ENCODE measurements around the gene VPS35L. TPM values are rescaled to one million over a fixed set of nuclear protein-coding genes. Genes with fewer than 3 reads are reported as not detected.

The VPS35L gene
- polyA plus RNA-seq, 1 donor = 53.2 TPM

GRCh38 chr16:19688396-19689024 lies 133.0 kb downstream of the VPS35L start:
- H3K27ac ChIP-seq (ENCODE audit: low read length) = no peak overlapping the region
- peaks cover 3% of the 10 kb centered on the region for H3K9me3 ChIP-seq (ENCODE audit: control insufficient read depth, low read depth, low read length)
- no peak overlapping the region for H3K4me3 ChIP-seq (ENCODE audit: low read length)
- no peak for DNase-seq
- H3K4me1 ChIP-seq (ENCODE audit: control insufficient read depth, insufficient read depth, low read length) = no peaks in the 10 kb centered on the region
- no peaks in the 10 kb centered on the region for H3K27me3 ChIP-seq (ENCODE audit: control insufficient read depth, insufficient read depth, low read length)
- WGBS (ENCODE audit: insufficient coverage, low lambda C conversion rate) = no CpG with 5 or more reads among the region's 18 CpGs
- H3K36me3 ChIP-seq (ENCODE audit: control insufficient read depth, insufficient read depth, low read length) = peaks cover 68% of the 10 kb centered on the region

GRCh38 chr16:19689342-19689741 lies 133.8 kb downstream of the VPS35L start:
- Histone ChIP-seq H3K27me3 (ENCODE audit: control insufficient read depth, insufficient read depth, low read length) (no peaks in the 10 kb centered on the region), H3K4me3 (ENCODE audit: low read length) (no peak overlapping the region), H3K9me3 (ENCODE audit: control insufficient read depth, low read depth, low read length) (peaks cover 3% of the 10 kb centered on the region), H3K27ac (ENCODE audit: low read length) (no peak overlapping the region), H3K36me3 (ENCODE audit: control insufficient read depth, insufficient read depth, low read length) (peaks cover 62% of the 10 kb centered on the region), H3K4me1 (ENCODE audit: control insufficient read depth, insufficient read depth, low read length) (no peaks in the 10 kb centered on the region)
- WGBS (ENCODE audit: insufficient coverage, low lambda C conversion rate) = 100% methylated on average over 1 of the region's 5 CpGs
- no peak for DNase-seq

DNA sequence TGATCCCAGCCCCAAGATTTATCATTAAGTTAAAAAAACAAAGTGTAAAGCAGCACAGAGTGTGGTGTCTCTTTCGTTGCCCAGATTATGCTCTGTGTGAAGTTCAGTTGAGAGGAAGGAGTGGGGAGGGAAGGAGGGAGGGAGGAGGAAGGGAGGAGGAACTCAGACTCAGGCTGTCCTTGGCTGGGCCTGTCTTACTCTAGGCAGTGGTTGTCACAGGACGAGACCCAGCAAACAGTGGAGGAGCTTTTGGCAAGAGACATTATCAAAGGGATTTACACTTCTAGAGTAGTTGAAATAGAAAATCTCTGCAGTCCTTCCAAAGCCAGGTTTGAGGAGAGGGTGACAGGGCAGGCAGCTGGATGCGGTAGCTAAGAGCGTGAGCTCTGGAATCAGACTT lies 134.7 kb downstream of the VPS35L start:
- H3K9me3 ChIP-seq (ENCODE audit: control insufficient read depth, low read depth, low read length) = no peaks in the 10 kb centered on the region
- H3K4me1 ChIP-seq (ENCODE audit: control insufficient read depth, insufficient read depth, low read length) = no peaks in the 10 kb centered on the region
- H3K27ac ChIP-seq (ENCODE audit: low read length) = no peak overlapping the region
- H3K4me3 ChIP-seq (ENCODE audit: low read length) = no peak overlapping the region
- H3K27me3 ChIP-seq (ENCODE audit: control insufficient read depth, insufficient read depth, low read length) = no peaks in the 10 kb centered on the region
- no CpG with 5 or more reads among the region's 4 CpGs for whole genome bisulfite sequencing (ENCODE audit: insufficient coverage, low lambda C conversion rate)
- H3K36me3 ChIP-seq (ENCODE audit: control insufficient read depth, insufficient read depth, low read length) = peaks cover 60% of the 10 kb centered on the region
- no peak for DNase-seq

DNA sequence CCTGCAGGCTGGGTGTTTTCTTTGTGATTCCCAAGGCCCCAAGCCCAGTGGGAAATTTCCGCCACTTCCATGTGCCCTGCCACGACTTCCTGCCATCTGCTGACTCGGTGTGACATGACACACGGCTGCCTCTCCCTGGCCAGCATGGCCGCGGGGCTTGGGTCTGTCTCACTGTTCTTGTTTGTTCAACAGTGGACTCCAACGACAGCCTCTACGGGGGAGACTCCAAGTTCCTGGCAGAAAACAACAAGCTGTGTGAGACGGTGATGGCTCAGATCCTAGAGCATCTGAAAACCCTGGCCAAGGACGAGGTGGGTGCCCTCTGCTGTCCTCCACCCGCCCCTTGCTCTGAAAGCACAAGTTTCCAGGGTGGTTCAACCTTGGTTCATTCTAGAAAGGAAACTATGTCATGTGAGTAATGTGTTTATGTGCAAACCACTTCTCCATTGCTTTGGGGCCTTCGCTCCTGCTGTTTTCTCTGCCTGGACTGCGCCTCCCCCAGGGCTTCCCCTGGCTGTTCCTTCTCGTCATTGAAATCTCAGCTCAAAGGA lies 135.7 kb downstream of the VPS35L start:
- H3K4me1 ChIP-seq (ENCODE audit: control insufficient read depth, insufficient read depth, low read length) = peaks cover 3% of the 10 kb centered on the region
- H3K27ac ChIP-seq (ENCODE audit: low read length) = no peak overlapping the region
- WGBS (ENCODE audit: insufficient coverage, low lambda C conversion rate) = no CpG with 5 or more reads among the region's 14 CpGs
- no peaks in the 10 kb centered on the region for H3K9me3 ChIP-seq (ENCODE audit: control insufficient read depth, low read depth, low read length)
- DNase-seq = no peak
- H3K27me3 ChIP-seq (ENCODE audit: control insufficient read depth, insufficient read depth, low read length) = no peaks in the 10 kb centered on the region
- peaks cover 52% of the 10 kb centered on the region for H3K36me3 ChIP-seq (ENCODE audit: control insufficient read depth, insufficient read depth, low read length)
- H3K4me3 ChIP-seq (ENCODE audit: low read length) = no peak overlapping the region

DNA sequence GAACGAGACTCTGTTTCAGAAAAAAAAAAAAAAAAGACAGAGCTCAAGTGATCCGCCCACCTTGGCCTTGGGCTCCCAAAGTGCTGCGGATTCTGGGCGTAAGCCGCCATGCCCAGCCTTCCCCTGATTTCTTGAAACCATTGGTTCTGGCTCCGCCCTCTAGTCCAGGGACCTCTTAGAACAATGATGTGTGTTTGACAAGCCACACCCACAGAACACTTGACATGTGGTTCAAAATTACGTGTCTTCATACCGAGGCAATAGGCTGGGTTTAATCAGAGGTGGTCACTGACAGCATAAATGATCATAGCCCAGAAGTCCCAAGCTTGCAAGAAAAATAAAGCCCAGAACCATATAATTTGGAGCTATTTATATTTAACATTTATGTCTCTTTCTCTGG lies 139.5 kb downstream of the VPS35L start:
- no peak overlapping the region for H3K27ac ChIP-seq (ENCODE audit: low read length)
- DNase-seq = no peak
- H3K4me3 ChIP-seq (ENCODE audit: low read length) = no peak overlapping the region
- no peaks in the 10 kb centered on the region for H3K9me3 ChIP-seq (ENCODE audit: control insufficient read depth, low read depth, low read length)
- WGBS (ENCODE audit: insufficient coverage, low lambda C conversion rate) = no CpG with 5 or more reads among the region's 8 CpGs
- peaks cover 45% of the 10 kb centered on the region for H3K36me3 ChIP-seq (ENCODE audit: control insufficient read depth, insufficient read depth, low read length)
- H3K4me1 ChIP-seq (ENCODE audit: control insufficient read depth, insufficient read depth, low read length) = peaks cover 16% of the 10 kb centered on the region
- H3K27me3 ChIP-seq (ENCODE audit: control insufficient read depth, insufficient read depth, low read length) = no peaks in the 10 kb centered on the region

DNA sequence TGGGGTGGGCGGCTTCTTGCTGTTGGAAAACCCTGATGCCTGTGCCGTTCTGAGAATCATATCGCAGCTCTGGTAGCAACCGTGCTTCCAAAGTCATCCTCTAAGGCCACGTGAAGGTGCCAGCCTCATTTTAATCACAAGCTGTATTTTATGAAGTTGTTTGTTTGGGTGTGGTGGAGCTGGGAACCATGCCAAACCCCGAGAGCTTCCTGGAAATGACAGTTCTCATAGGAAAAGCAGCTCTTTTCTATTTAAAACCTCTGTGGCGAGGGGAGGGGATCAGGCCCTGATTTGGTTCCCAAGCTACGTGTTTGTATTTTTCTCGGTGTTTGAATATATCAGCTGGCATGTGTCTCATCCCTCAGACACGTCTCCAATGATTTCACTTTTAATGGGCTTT lies 140.8 kb downstream of the VPS35L start:
- H3K9me3 ChIP-seq (ENCODE audit: control insufficient read depth, low read depth, low read length) = no peaks in the 10 kb centered on the region
- H3K4me1 ChIP-seq (ENCODE audit: control insufficient read depth, insufficient read depth, low read length) = peaks cover 26% of the 10 kb centered on the region
- H3K4me3 ChIP-seq (ENCODE audit: low read length) = no peak overlapping the region
- H3K36me3 ChIP-seq (ENCODE audit: control insufficient read depth, insufficient read depth, low read length) = peaks cover 42% of the 10 kb centered on the region
- peak; percentile 76 to 87 for DNase-seq
- no CpG with 5 or more reads among the region's 10 CpGs for WGBS (ENCODE audit: insufficient coverage, low lambda C conversion rate)
- peak overlapping the region; percentile 51 for H3K27ac ChIP-seq (ENCODE audit: low read length)
- no peaks in the 10 kb centered on the region for H3K27me3 ChIP-seq (ENCODE audit: control insufficient read depth, insufficient read depth, low read length)

- Histone ChIP-seq H3K27ac (ENCODE audit: low read length) (peak overlapping the region; percentile 0), H3K9me3 (ENCODE audit: control insufficient read depth, low read depth, low read length) (no peaks in the 10 kb centered on the region), H3K4me1 (ENCODE audit: control insufficient read depth, insufficient read depth, low read length) (peaks cover 26% of the 10 kb centered on the region), H3K4me3 (ENCODE audit: low read length) (no peak overlapping the region), H3K27me3 (ENCODE audit: control insufficient read depth, insufficient read depth, low read length) (no peaks in the 10 kb centered on the region), H3K36me3 (ENCODE audit: control insufficient read depth, insufficient read depth, low read length) (peaks cover 40% of the 10 kb centered on the region)
- WGBS (ENCODE audit: insufficient coverage, low lambda C conversion rate) = 100% methylated on average over 1 of the region's 15 CpGs
- DNase-seq = no peak
Measured at GRCh38 chr16:19696961-19697360, 141.5 kb downstream of the VPS35L start.

- peaks cover 26% of the 10 kb centered on the region for H3K4me1 ChIP-seq (ENCODE audit: control insufficient read depth, insufficient read depth, low read length)
- H3K27ac ChIP-seq (ENCODE audit: low read length) = peak overlapping the region; percentile 14
- WGBS (ENCODE audit: insufficient coverage, low lambda C conversion rate) = no CpG with 5 or more reads among the region's 8 CpGs
- H3K9me3 ChIP-seq (ENCODE audit: control insufficient read depth, low read depth, low read length) = no peaks in the 10 kb centered on the region
- H3K27me3 ChIP-seq (ENCODE audit: control insufficient read depth, insufficient read depth, low read length) = no peaks in the 10 kb centered on the region
- DNase-seq = peak in 1 of 2 donors; percentile 41
- H3K36me3 ChIP-seq (ENCODE audit: control insufficient read depth, insufficient read depth, low read length) = peaks cover 43% of the 10 kb centered on the region
- H3K4me3 ChIP-seq (ENCODE audit: low read length) = no peak overlapping the region
Measured at GRCh38 chr16:19697756-19698318, 142.3 kb downstream of the VPS35L start.

DNA sequence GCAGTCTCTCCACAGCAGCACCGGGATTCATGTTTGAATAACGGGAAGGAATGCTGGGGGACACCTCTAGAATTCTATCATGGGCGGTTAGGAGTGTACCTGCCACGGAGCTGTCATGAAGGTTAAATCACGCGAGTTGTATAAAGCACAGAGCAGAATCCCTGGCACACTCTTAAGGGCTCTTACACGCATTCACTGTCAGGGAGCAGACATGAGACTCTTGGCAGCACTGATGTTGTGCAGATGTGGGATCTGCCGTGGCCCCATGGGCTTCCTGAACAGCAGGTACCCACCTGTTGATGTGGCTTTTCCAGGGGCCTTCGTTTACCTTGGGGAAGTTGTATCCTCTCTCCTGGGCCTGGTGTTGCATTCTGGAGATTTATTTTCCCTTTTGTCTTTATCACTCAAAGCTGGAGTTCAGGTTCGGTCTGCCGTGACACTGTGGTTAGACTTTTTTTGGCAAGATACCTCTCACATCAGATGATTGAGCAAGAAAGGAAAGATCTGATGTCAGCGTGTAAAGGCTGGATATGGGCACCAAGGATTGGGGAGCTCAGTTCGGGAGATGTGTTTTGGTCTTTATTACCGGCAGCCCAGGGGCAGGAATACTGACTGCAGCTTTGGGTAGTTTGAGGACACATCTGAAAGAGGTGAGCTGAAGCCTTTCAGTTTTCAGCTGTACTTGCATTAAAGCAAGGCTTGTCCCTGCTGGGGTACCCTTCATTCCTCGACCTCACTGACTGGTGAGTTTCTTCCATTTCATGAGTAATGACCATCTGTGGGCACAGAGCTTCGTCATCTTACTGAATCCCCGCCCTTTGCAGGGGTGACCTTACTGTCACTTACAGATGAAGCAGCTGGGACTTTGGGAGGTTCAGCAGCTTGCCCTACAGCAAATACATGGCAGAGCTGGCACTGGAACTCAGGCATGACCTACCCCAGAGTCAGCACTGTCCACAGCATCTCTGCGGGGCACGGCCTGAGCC lies 143.3 kb downstream of the VPS35L start:
- H3K4me1 ChIP-seq (ENCODE audit: control insufficient read depth, insufficient read depth, low read length) = peaks cover 26% of the 10 kb centered on the region
- no CpG with 5 or more reads among the region's 19 CpGs for WGBS (ENCODE audit: insufficient coverage, low lambda C conversion rate)

DNA sequence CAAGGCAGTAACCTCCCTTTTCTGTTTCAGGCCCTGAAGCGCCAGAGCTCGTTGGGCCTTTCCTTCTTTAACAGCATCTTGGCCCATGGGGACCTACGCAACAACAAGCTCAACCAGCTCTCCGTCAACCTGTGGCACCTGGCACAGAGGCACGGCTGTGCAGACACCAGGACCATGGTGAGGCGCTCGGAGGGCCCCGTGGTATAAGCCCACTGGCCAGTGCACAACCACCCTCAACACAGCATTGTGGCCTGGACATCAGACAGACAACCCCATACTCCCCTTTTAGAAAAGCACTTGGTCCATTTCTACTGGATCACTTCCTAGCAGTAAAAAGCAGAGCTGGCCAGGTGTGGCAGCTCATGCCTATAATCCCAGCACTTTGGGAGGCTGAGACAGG lies 144.0 kb downstream of the VPS35L start:
- Histone ChIP-seq H3K27ac (ENCODE audit: low read length) (no peak overlapping the region), H3K27me3 (ENCODE audit: control insufficient read depth, insufficient read depth, low read length) (no peaks in the 10 kb centered on the region), H3K4me1 (ENCODE audit: control insufficient read depth, insufficient read depth, low read length) (peaks cover 26% of the 10 kb centered on the region), H3K4me3 (ENCODE audit: low read length) (no peak overlapping the region), H3K36me3 (ENCODE audit: control insufficient read depth, insufficient read depth, low read length) (peaks cover 51% of the 10 kb centered on the region), H3K9me3 (ENCODE audit: control insufficient read depth, low read depth, low read length) (no peaks in the 10 kb centered on the region)
- WGBS (ENCODE audit: insufficient coverage, low lambda C conversion rate) = no CpG with 5 or more reads among the region's 8 CpGs
- no peak for DNase-seq

More for the DNA sequence above, 143.3 kb downstream of the VPS35L start:
- Histone ChIP-seq H3K9me3 (ENCODE audit: control insufficient read depth, low read depth, low read length) (no peaks in the 10 kb centered on the region), H3K27me3 (ENCODE audit: control insufficient read depth, insufficient read depth, low read length) (no peaks in the 10 kb centered on the region), H3K4me3 (ENCODE audit: low read length) (no peak overlapping the region), H3K36me3 (ENCODE audit: control insufficient read depth, insufficient read depth, low read length) (peaks cover 48% of the 10 kb centered on the region), H3K27ac (ENCODE audit: low read length) (no peak overlapping the region)
- no peak for DNase-seq

Measured in large intestine (tissue), 3 donors.